ENCODE measurements around the gene OSBPL10.

- TF ChIP-seq TAF1 (IDR thresholded peaks at IDR 0.05; ENCODE audit: low read depth, low read length), result no peak
- TF ChIP-seq TEAD4 (IDR thresholded peaks at IDR 0.05; ENCODE audit: low read depth, low read length), result no peak
- TF ChIP-seq POLR2A (IDR thresholded peaks at IDR 0.05; ENCODE audit: control extremely low read depth in 1 of 2, low read depth in 2 of 2, low read length in 2 of 2), result no peak
- no peak for TF ChIP-seq CTCF (IDR thresholded peaks at IDR 0.05; ENCODE audit: control extremely low read depth in 1 of 3, insufficient read depth in 1 of 3, low read depth in 1 of 3, low read length in 3 of 3)
- TF ChIP-seq EP300 (IDR thresholded peaks at IDR 0.05; ENCODE audit: borderline replicate concordance in 1 of 2, low read depth in 2 of 2, low read length in 2 of 2), result no peak
- TF ChIP-seq CEBPB (IDR thresholded peaks at IDR 0.05; ENCODE audit: low read depth, low read length), result no peak
- no peak for TF ChIP-seq EZH2 (IDR thresholded peaks at IDR 0.05; ENCODE audit: low read depth, low read length, severe bottlenecking)
- TF ChIP-seq JUND (IDR thresholded peaks at IDR 0.05; ENCODE audit: low read length), result no peak
- no peak for TF ChIP-seq CREB1 (IDR thresholded peaks at IDR 0.05)
- TF ChIP-seq TBP (IDR thresholded peaks at IDR 0.05; ENCODE audit: low read depth, low read length), result no peak
- no peak for TF ChIP-seq ASH2L (IDR thresholded peaks at IDR 0.05; ENCODE audit: low read length)
- TF ChIP-seq POLR2AphosphoS5 (IDR thresholded peaks at IDR 0.05; ENCODE audit: low read depth, low read length), result no peak
- TF ChIP-seq KDM1A (IDR thresholded peaks at IDR 0.05; ENCODE audit: borderline replicate concordance, low read length), result no peak
Measured at GRCh38 chr3:31613654-31614053, 367.4 kb downstream of the OSBPL10 start.
